Measurements from ENCODE around the gene MLPH. TPM values are rescaled to one million over a fixed set of nuclear protein-coding genes. Genes with fewer than 3 reads are reported as not detected.
A peak's percentile ranks its signal among the peaks of the same experiment; 100 is the strongest.

The MLPH gene
- total RNA-seq, 4 donors from 2014 or later, result 59.7 to 889 (median 182) TPM

DNA sequence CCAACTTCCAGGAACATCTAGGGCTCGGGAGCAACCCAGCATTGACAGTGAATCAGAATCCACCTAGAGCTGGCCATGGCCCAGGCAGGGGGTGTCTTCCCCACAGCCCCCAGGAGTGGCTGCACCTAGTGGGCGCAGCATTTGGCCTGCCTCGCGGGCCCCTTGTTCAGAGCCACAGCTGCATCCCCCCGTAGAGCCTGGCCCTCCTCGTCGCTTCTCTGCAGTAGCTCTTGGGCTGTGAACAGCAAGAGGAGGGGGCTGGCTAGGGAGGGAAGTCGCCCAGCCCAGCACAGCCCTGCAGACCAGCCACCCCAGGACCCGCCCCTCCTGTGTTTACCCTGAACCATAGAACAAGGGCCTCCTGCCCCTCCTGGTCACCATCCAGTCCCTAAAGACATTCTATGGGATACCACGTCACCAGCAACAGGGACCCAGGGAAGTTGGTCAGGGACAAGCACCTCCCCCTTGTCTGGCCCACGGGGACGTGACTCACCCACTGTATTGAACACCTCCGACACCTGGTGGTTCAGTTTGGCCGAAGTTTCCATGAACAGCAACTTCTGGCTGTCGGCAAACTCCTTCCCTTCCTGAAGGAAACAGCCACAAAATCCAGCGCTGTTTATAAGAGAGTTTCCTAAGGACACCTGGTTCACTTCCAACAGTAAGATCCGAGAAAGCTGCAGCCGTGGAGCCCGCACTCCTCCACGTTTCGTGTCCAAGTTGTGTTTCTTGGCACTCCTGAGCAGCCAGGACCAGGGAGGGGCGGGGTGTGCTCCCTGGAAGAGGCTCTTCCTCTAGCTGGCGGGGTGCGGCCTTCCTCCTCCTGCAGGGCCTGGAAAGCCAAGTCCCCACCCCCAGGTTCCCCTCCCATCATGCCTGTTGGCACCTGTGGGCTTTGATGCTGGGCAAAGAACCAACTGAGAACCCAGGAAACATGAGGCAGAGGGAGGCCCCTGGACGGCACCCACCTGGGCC lies 88.1 kb downstream of the MLPH start:
- Histone ChIP-seq H3K4me1 (peaks cover 0 to 12% (median 7%) of the 10 kb centered on the region in 4 donors), H3K36me3 (no peaks in the 10 kb centered on the region), H3K27me3 (no peaks in the 10 kb centered on the region), H3K4me3 (no peak overlapping the region), H3K9me3 (no peaks in the 10 kb centered on the region), H3K27ac (no peak overlapping the region)
- DNase-seq, result peak; percentile 30
- intact Hi-C loops (cut with DNase I; ENCODE audit: low total_unique reads) (loop anchor here (10.0 kb wide), 2 partner anchors 450 to 480 kb away; no protein-coding TSS in a partner anchor), in situ Hi-C loops (cut with MboI; ENCODE audit: low pct_ligation_motif_present in 1 of 4, low pct_unique_long_range_greater_than_20kb in 1 of 4, low sequenced_read_pairs in 3 of 4) (loop anchor here in 3 of 4 donors (5.0 to 25.0 kb wide), 3 partner anchors 63 to 413 kb away; no protein-coding TSS in a partner anchor)
- WGBS, 2 donors (ENCODE audit: low coverage in 1 of 2), result 66 to 100% methylated on average over 1 to 24 of the region's 25 CpGs
- TF ChIP-seq CTCF (IDR thresholded peaks at IDR 0.05), result no peak
- TF ChIP-seq EP300 (IDR thresholded peaks at IDR 0.05; ENCODE audit: low read depth), result no peak
- no peak for TF ChIP-seq POLR2AphosphoS5 (IDR thresholded peaks at IDR 0.05)
- TF ChIP-seq POLR2A (IDR thresholded peaks at IDR 0.05), result no peak

- TF ChIP-seq CTCF (IDR thresholded peaks at IDR 0.05), result no peak
- no peak for TF ChIP-seq EP300 (IDR thresholded peaks at IDR 0.05; ENCODE audit: low read depth)
- Histone ChIP-seq H3K4me3 (no peak overlapping the region), H3K27ac (no peak overlapping the region), H3K9me3 (no peaks in the 10 kb centered on the region), H3K36me3 (no peaks in the 10 kb centered on the region), H3K4me1 (peaks cover 0 to 12% (median 7%) of the 10 kb centered on the region in 4 donors), H3K27me3 (no peaks in the 10 kb centered on the region)
- DNase-seq, result no peak
- intact Hi-C loops (cut with DNase I; ENCODE audit: low total_unique reads) (loop anchor here (10.0 kb wide), 2 partner anchors 451 to 481 kb away; no protein-coding TSS in a partner anchor), in situ Hi-C loops (cut with MboI; ENCODE audit: low pct_ligation_motif_present in 1 of 4, low pct_unique_long_range_greater_than_20kb in 1 of 4, low sequenced_read_pairs in 3 of 4) (loop anchor here in 1 of 4 donors (25.0 kb wide), 1 partner anchor 161 kb away; no protein-coding TSS in a partner anchor)
- WGBS, 2 donors (ENCODE audit: low coverage in 1 of 2), result 87 to 88% methylated on average over 14 to 21 of the region's 27 CpGs
Observed at GRCh38 chr2:237575869-237576862, 89.1 kb downstream of the MLPH start.

- no peak overlapping the region for H3K27ac ChIP-seq
- WGBS, 2 donors (ENCODE audit: low coverage in 1 of 2), result 50 to 86% methylated on average over 1 to 9 of the region's 9 CpGs
- TF ChIP-seq POLR2AphosphoS5 (IDR thresholded peaks at IDR 0.05), result no peak
- TF ChIP-seq POLR2A (IDR thresholded peaks at IDR 0.05), result no peak
- TF ChIP-seq EP300 (IDR thresholded peaks at IDR 0.05; ENCODE audit: low read depth), result no peak
- TF ChIP-seq CTCF (IDR thresholded peaks at IDR 0.05), result no peak
- intact Hi-C loops (cut with DNase I; ENCODE audit: low total_unique reads), result loop anchor here (10.0 kb wide), 2 partner anchors 452 to 482 kb away; no protein-coding TSS in a partner anchor
- no peak overlapping the region for H3K4me3 ChIP-seq
- no peaks in the 10 kb centered on the region for H3K36me3 ChIP-seq
- H3K4me1 ChIP-seq, result peaks cover 7 to 13% (median 10%) of the 10 kb centered on the region in 4 donors
- no peaks in the 10 kb centered on the region for H3K9me3 ChIP-seq
- no peaks in the 10 kb centered on the region for H3K27me3 ChIP-seq
- in situ Hi-C loops (cut with MboI; ENCODE audit: low pct_ligation_motif_present in 1 of 4, low pct_unique_long_range_greater_than_20kb in 1 of 4, low sequenced_read_pairs in 3 of 4), result loop anchor here in 1 of 4 donors (25.0 kb wide), 1 partner anchor 160 kb away; no protein-coding TSS in a partner anchor
- DNase-seq, result no peak
Observed at GRCh38 chr2:237576974-237577373, 89.9 kb downstream of the MLPH start.

All from transverse colon (tissue), 4 donors.